ENCODE measurements around the gene WDR36.

- TF ChIP-seq HDAC2 (IDR thresholded peaks at IDR 0.05) (no peak), CEBPB (IDR thresholded peaks at IDR 0.05) (no peak), NFE2L2 (conservative IDR thresholded peaks at IDR 0.05; ENCODE audit: low read length) (no peak), MAFK (IDR thresholded peaks at IDR 0.05; ENCODE audit: partially characterized antibody) (no peak), CTCF (IDR thresholded peaks at IDR 0.05) (no peak), CHD4 (IDR thresholded peaks at IDR 0.05; ENCODE audit: borderline replicate concordance) (no peak), MAX (IDR thresholded peaks at IDR 0.05) (no peak), RAD21 (conservative IDR thresholded peaks at IDR 0.05 in 1 of 2, IDR thresholded peaks at IDR 0.05 in 1 of 2) (no peak), POLR2A (IDR thresholded peaks at IDR 0.05; ENCODE audit: low read length) (no peak)
These were observed 41.2 kb downstream of the WDR36 start for GRCh38 chr5:111133436-111133751.
